SK-N-SH treated with all-trans-retinoic acid at 6 μM for 48 hours (cell line): ENCODE results near the gene ANKRD12.
A peak's percentile ranks its signal among the peaks of the same experiment; 100 is the strongest.

Experiments
- ATAC-seq: fragments of 200-7000 bp; cut with Tn5 transposase; 3 replicates; pipeline ENCODE4 v1.9.1; 2020; ENCODE audit warnings: mild to moderate bottlenecking, moderate library complexity
- BACH2 ChIP-seq: fragments of 250-450 bp; sonication (Bioruptor Pico); IDR thresholded peaks from 2 replicates; pipeline ENCODE4 v1.9.0; 2021; ENCODE audit warnings: mild to moderate bottlenecking, borderline replicate concordance
- CSDC2 ChIP-seq: fragments of 250-450 bp; sonication (Bioruptor Pico); IDR thresholded peaks from 2 replicates; pipeline ENCODE4 v1.5.0; 2020; ENCODE audit warnings: mild to moderate bottlenecking, moderate library complexity
- CSRNP3 ChIP-seq: fragments of 250-450 bp; sonication (Bioruptor Pico); IDR thresholded peaks from 2 replicates; pipeline ENCODE4 v1.5.1; 2021; ENCODE audit warnings: mild to moderate bottlenecking, moderate library complexity
- ESRRG ChIP-seq: fragments of 250-450 bp; sonication (Bioruptor Pico); IDR thresholded peaks from 2 replicates; pipeline ENCODE4 v1.6.1; 2021; ENCODE audit warnings: mild to moderate bottlenecking
- GLIS3 ChIP-seq: fragments of 250-450 bp; sonication (Bioruptor Pico); IDR thresholded peaks from 2 replicates; pipeline ENCODE4 v1.5.0; 2020; ENCODE audit warnings: mild to moderate bottlenecking, moderate library complexity
- ISL1 ChIP-seq: fragments of 250-450 bp; sonication (Bioruptor Pico); IDR thresholded peaks from 2 replicates; pipeline ENCODE4 v2.1.2; 2022; ENCODE audit warnings: mild to moderate bottlenecking, moderate library complexity
- PATZ1 ChIP-seq: fragments of 250-450 bp; sonication (Bioruptor Pico); IDR thresholded peaks from 2 replicates; pipeline ENCODE4 v1.8.0; 2020; ENCODE audit warnings: mild to moderate bottlenecking, moderate library complexity, borderline replicate concordance
- PPARA ChIP-seq: fragments of 250-450 bp; sonication (Bioruptor Pico); IDR thresholded peaks from 2 replicates; pipeline ENCODE4 v1.5.0; 2020; ENCODE audit warnings: mild to moderate bottlenecking, borderline replicate concordance
- RARB ChIP-seq: fragments of 250-450 bp; sonication (Bioruptor Pico); IDR thresholded peaks from 2 replicates; pipeline ENCODE4 v1.8.0; 2021; ENCODE audit warnings: mild to moderate bottlenecking, moderate library complexity
- SNAI2 ChIP-seq: fragments of 250-450 bp; sonication (Bioruptor Pico); IDR thresholded peaks from 2 replicates; pipeline ENCODE4 v1.5.0; 2020; ENCODE audit warnings: mild to moderate bottlenecking, moderate library complexity
- TCF4 ChIP-seq: fragments of 250-450 bp; sonication (Bioruptor Pico); IDR thresholded peaks from 2 replicates; pipeline ENCODE4 v1.8.0; 2021; ENCODE audit warnings: mild to moderate bottlenecking, moderate library complexity, borderline replicate concordance
- TOX ChIP-seq: fragments of 250-450 bp; sonication (Bioruptor Pico); IDR thresholded peaks from 2 replicates; pipeline ENCODE4 v1.8.0; 2021; ENCODE audit warnings: mild to moderate bottlenecking, moderate library complexity, borderline replicate concordance
- ZC3H10 ChIP-seq: fragments of 250-450 bp; sonication (Bioruptor Pico); IDR thresholded peaks from 2 replicates; pipeline ENCODE4 v1.5.1; 2021; ENCODE audit warnings: mild to moderate bottlenecking, moderate library complexity
- ZFP30 ChIP-seq: fragments of 450-650 bp; formaldehyde crosslinking; IDR thresholded peaks from 2 replicates; pipeline ENCODE4 v1.5.0; 2022; ENCODE audit warnings: mild to moderate bottlenecking, moderate library complexity
- ZNF70 ChIP-seq: fragments of 450-650 bp; formaldehyde crosslinking; IDR thresholded peaks from 2 replicates; pipeline ENCODE4 v1.5.0; 2020; ENCODE audit warnings: mild to moderate bottlenecking, moderate library complexity
- ZNF8 ChIP-seq: fragments of 450-650 bp; formaldehyde crosslinking; IDR thresholded peaks from 2 replicates; pipeline ENCODE4 v1.5.0; 2020; ENCODE audit warnings: mild to moderate bottlenecking, moderate library complexity
- TF ChIP-seq, protein P1 (sequence below): fragments of 250-450 bp; sonication (Bioruptor Pico); IDR thresholded peaks from 2 replicates; pipeline ENCODE4 v1.5.0; 2020; ENCODE audit warnings: mild to moderate bottlenecking, moderate library complexity
- TF ChIP-seq, protein P2 (sequence below): fragments of 250-450 bp; sonication (Bioruptor Pico); IDR thresholded peaks from 2 replicates; pipeline ENCODE4 v1.8.0; 2021; ENCODE audit warnings: low read depth, mild to moderate bottlenecking, moderate library complexity, borderline replicate concordance

The ANKRD12 gene

DNA sequence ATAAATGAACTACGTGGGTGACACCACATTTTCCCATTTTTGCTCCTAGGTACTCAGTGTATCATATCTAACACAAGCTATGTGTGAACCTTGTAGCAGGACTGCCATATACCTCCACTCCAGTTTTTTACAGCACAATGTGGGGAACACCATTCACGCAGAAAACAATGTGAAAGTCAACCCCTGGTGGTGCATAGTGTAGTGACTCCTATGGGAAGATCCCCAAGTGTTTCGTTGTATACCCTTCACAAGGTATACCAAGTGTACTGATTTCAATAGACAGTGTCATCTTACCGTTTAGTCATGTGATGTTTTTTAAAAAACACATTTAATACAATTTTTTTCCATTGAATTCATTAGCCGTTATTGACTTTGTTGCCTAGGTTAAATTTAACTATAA is 68.1 kb downstream of the ANKRD12 start (continued):
- TF ChIP-seq, protein P1, sequence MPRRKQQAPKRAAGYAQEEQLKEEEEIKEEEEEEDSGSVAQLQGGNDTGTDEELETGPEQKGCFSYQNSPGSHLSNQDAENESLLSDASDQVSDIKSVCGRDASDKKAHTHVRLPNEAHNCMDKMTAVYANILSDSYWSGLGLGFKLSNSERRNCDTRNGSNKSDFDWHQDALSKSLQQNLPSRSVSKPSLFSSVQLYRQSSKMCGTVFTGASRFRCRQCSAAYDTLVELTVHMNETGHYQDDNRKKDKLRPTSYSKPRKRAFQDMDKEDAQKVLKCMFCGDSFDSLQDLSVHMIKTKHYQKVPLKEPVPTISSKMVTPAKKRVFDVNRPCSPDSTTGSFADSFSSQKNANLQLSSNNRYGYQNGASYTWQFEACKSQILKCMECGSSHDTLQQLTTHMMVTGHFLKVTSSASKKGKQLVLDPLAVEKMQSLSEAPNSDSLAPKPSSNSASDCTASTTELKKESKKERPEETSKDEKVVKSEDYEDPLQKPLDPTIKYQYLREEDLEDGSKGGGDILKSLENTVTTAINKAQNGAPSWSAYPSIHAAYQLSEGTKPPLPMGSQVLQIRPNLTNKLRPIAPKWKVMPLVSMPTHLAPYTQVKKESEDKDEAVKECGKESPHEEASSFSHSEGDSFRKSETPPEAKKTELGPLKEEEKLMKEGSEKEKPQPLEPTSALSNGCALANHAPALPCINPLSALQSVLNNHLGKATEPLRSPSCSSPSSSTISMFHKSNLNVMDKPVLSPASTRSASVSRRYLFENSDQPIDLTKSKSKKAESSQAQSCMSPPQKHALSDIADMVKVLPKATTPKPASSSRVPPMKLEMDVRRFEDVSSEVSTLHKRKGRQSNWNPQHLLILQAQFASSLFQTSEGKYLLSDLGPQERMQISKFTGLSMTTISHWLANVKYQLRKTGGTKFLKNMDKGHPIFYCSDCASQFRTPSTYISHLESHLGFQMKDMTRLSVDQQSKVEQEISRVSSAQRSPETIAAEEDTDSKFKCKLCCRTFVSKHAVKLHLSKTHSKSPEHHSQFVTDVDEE (CRISPR knock-in tag): no peak
- no peak for TF ChIP-seq CSDC2 (CRISPR knock-in tag)
- TF ChIP-seq, all 23 proteins: peak for 0

DNA sequence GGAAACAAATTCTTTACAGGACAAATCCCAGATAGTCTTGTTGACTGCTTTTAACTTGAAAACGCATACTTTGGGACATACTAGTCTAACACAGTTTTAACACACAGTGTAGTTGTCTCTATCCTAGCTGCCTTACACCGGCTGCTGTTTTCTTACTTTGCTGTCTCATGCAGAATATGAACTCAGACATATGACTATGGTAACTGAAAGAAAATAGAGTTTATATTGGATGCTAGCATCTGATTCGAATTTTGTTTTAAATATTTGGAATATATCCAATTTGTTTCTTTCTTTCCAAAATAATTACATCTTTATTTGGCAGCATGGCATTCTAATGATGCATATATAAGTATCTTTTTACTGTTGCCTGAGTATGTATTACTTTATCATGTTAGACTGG is 69.8 kb downstream of the ANKRD12 start:
- ATAC-seq: peak; percentile 72
- TF ChIP-seq TOX (CRISPR knock-in tag) (no peak), PPARA (CRISPR knock-in tag) (no peak), BACH2 (CRISPR knock-in tag) (no peak), SNAI2 (CRISPR knock-in tag) (no peak), ESRRG (CRISPR knock-in tag) (no peak)
- TF ChIP-seq, protein P1 (CRISPR knock-in tag): no peak

- ATAC-seq: no peak
- no peak for TF ChIP-seq ISL1 (CRISPR knock-in tag)
- no peak for TF ChIP-seq BACH2 (CRISPR knock-in tag)
- no peak for TF ChIP-seq PATZ1 (CRISPR knock-in tag)
- no peak for TF ChIP-seq TCF4 (CRISPR knock-in tag)
- TF ChIP-seq, protein P1 (CRISPR knock-in tag): no peak
Observed at GRCh38 chr18:9209279-9209678, 72.7 kb downstream of the ANKRD12 start.

DNA sequence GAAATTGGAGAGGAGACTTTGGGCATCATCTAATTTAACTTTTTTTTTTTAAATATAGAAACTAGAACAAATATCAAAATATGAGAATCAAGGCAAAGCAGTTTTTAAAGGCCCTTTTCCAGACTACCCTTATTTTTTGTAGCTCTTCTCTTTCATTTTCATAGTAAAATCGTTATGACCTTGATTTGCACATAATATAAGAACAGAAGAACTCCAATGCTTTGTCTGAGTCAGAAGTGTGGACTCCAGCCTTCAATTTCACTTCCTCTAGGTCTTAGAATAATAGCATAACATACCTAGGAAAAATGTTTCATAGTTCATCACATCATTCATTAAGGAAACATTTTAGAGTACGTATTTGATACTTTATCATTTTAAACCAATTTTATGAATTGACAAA is 74.4 kb downstream of the ANKRD12 start:
- ATAC-seq: no peak
- no peak for TF ChIP-seq ZFP30 (CRISPR knock-in tag)
- TF ChIP-seq RARB (CRISPR knock-in tag): no peak
- no peak for TF ChIP-seq ISL1 (CRISPR knock-in tag)
- no peak for TF ChIP-seq CSRNP3 (CRISPR knock-in tag)
- TF ChIP-seq TOX (CRISPR knock-in tag): no peak
- TF ChIP-seq TCF4 (CRISPR knock-in tag): no peak
- TF ChIP-seq ZNF8 (CRISPR knock-in tag): no peak
- TF ChIP-seq ESRRG (CRISPR knock-in tag): no peak
- no peak for TF ChIP-seq CSDC2 (CRISPR knock-in tag)
- TF ChIP-seq, protein P1 (CRISPR knock-in tag): no peak
- TF ChIP-seq ZC3H10 (CRISPR knock-in tag): no peak
- no peak for TF ChIP-seq GLIS3 (CRISPR knock-in tag)
- TF ChIP-seq ZNF70 (CRISPR knock-in tag): no peak
- TF ChIP-seq, protein P2, sequence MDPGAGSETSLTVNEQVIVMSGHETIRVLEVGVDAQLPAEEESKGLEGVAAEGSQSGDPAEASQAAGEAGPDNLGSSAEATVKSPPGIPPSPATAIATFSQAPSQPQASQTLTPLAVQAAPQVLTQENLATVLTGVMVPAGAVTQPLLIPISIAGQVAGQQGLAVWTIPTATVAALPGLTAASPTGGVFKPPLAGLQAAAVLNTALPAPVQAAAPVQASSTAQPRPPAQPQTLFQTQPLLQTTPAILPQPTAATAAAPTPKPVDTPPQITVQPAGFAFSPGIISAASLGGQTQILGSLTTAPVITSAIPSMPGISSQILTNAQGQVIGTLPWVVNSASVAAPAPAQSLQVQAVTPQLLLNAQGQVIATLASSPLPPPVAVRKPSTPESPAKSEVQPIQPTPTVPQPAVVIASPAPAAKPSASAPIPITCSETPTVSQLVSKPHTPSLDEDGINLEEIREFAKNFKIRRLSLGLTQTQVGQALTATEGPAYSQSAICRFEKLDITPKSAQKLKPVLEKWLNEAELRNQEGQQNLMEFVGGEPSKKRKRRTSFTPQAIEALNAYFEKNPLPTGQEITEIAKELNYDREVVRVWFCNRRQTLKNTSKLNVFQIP: no peak
- no peak for TF ChIP-seq PPARA (CRISPR knock-in tag)
